Stomach (tissue), 4 donors: ENCODE results near the gene MRC2.

Experiments used
- POLR2A ChIP-seq, 4 donors: fragments of 450-650 bp; IDR thresholded peaks; one replicate each; pipeline ENCODE4 v1.6.1; 2016; ENCODE audit warnings: antibody characterized with exemption in 4 of 4, control low read depth in 2 of 4, mild to moderate bottlenecking in 1 of 4, moderate library complexity in 1 of 4
- TF ChIP-seq, protein P1 (sequence below), 7 experiments: fragments of 450-650 bp in 4 of 7; fragments of 200-600 bp in 3 of 7; sonication (generic) in 3 of 7; IDR thresholded peaks; one replicate each; pipeline ENCODE4 v1.5.1; 2016 to 2019; ENCODE audit warnings: antibody characterized with exemption in 7 of 7, control low read depth in 2 of 7, mild to moderate bottlenecking in 1 of 7

- TF ChIP-seq, protein P1, sequence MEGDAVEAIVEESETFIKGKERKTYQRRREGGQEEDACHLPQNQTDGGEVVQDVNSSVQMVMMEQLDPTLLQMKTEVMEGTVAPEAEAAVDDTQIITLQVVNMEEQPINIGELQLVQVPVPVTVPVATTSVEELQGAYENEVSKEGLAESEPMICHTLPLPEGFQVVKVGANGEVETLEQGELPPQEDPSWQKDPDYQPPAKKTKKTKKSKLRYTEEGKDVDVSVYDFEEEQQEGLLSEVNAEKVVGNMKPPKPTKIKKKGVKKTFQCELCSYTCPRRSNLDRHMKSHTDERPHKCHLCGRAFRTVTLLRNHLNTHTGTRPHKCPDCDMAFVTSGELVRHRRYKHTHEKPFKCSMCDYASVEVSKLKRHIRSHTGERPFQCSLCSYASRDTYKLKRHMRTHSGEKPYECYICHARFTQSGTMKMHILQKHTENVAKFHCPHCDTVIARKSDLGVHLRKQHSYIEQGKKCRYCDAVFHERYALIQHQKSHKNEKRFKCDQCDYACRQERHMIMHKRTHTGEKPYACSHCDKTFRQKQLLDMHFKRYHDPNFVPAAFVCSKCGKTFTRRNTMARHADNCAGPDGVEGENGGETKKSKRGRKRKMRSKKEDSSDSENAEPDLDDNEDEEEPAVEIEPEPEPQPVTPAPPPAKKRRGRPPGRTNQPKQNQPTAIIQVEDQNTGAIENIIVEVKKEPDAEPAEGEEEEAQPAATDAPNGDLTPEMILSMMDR (IDR thresholded peaks at IDR 0.05), result no peak
- TF ChIP-seq POLR2A (IDR thresholded peaks at IDR 0.05), result no peak
These were observed 22.1 kb downstream of the MRC2 start for GRCh38 chr17:62649570-62649969.
